ENCODE data around the gene TMBIM1. TPM values are rescaled to one million over a fixed set of nuclear protein-coding genes. Genes with fewer than 3 reads are reported as not detected.

Gene TMBIM1
- 100 to 1,000 TPM; 238 to 342 (median 275) TPM for total RNA-seq

- H3K27ac ChIP-seq, result peak within 1 kb of the TSS; percentile 94 to 99 (median 98)
- no peaks in the 10 kb centered on the region for H3K36me3 ChIP-seq
- peak within 1 kb of the TSS; percentile 65 to 93 (median 79) for H3K4me3 ChIP-seq
- WGBS, 2 donors, result 21 to 29% methylated on average over 7 to 9 of the region's 63 CpGs
- no peaks in the 10 kb centered on the region for H3K27me3 ChIP-seq
- peaks cover 52 to 93% (median 81%) of the 10 kb centered on the region in 3 donors for H3K4me1 ChIP-seq
- intact Hi-C loops (cut with DNase I), result loop anchor here (5.0 kb wide), 1 partner anchor 105 kb away; the partner anchor contains the start of gene CTDSP1
- DNase-seq, result no peak
- no peaks in the 10 kb centered on the region for H3K9me3 ChIP-seq
- peak in 3 of 4 donors; percentile 79 to 96 (median 92) for TF ChIP-seq POLR2A (IDR thresholded peaks at IDR 0.05)
- TF ChIP-seq, protein P1, sequence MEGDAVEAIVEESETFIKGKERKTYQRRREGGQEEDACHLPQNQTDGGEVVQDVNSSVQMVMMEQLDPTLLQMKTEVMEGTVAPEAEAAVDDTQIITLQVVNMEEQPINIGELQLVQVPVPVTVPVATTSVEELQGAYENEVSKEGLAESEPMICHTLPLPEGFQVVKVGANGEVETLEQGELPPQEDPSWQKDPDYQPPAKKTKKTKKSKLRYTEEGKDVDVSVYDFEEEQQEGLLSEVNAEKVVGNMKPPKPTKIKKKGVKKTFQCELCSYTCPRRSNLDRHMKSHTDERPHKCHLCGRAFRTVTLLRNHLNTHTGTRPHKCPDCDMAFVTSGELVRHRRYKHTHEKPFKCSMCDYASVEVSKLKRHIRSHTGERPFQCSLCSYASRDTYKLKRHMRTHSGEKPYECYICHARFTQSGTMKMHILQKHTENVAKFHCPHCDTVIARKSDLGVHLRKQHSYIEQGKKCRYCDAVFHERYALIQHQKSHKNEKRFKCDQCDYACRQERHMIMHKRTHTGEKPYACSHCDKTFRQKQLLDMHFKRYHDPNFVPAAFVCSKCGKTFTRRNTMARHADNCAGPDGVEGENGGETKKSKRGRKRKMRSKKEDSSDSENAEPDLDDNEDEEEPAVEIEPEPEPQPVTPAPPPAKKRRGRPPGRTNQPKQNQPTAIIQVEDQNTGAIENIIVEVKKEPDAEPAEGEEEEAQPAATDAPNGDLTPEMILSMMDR (IDR thresholded peaks at IDR 0.05), result peak; percentile 57 to 99 (median 97)
These were observed at the start of gene TMBIM1 for GRCh38 chr2:218292048-218293014. TSS of gene TMBIM1 (minus strand) at chr2:218292503. CDS start at chr2:218282141, 10,362 bp downstream.

DNA sequence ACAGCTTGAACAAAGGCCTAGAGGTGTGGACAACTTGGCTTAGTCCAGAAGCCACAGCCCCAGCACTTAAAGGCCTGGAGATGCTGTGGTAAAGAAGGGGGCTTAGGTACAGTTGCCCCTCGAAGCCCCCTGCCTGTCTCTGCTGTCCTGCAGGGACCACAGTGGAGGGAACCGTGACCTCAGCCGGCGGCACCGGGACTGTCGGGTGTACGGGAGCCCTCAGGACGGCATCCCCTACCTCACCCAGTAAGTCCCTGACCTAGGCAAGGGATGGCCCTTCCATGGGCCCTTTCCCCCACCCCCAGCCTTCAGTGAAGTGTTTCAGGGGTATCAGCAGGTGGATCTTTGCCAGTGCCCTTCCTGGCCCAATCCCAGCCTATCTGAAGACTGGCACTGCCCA is 49.1 kb upstream of the TMBIM1 start:
- TF ChIP-seq, protein P1 (IDR thresholded peaks at IDR 0.05), result no peak
- no peak for TF ChIP-seq POLR2A (IDR thresholded peaks at IDR 0.05)
- H3K9me3 ChIP-seq, result no peaks in the 10 kb centered on the region
- H3K4me1 ChIP-seq, result peaks cover 0 to 9% (median 0%) of the 10 kb centered on the region in 3 donors
- H3K27ac ChIP-seq, result no peak overlapping the region
- peaks cover 0 to 15% (median 0%) of the 10 kb centered on the region in 3 donors for H3K36me3 ChIP-seq
- WGBS, 2 donors, result 83 to 98% methylated on average over 7 to 8 of the region's 8 CpGs
- no peaks in the 10 kb centered on the region for H3K27me3 ChIP-seq
- intact Hi-C loops (cut with DNase I), result no loop called here
- DNase-seq, result no peak
- no peak overlapping the region for H3K4me3 ChIP-seq

- TF ChIP-seq POLR2A (IDR thresholded peaks at IDR 0.05), result no peak
- TF ChIP-seq, protein P1 (IDR thresholded peaks at IDR 0.05), result no peak
- Histone ChIP-seq H3K4me1 (peaks cover 0 to 9% (median 0%) of the 10 kb centered on the region in 3 donors), H3K27ac (no peak overlapping the region), H3K9me3 (no peaks in the 10 kb centered on the region), H3K27me3 (no peaks in the 10 kb centered on the region), H3K4me3 (no peak overlapping the region), H3K36me3 (peaks cover 0 to 15% (median 0%) of the 10 kb centered on the region in 3 donors)
- WGBS, 2 donors, result 88 to 94% methylated on average over 2 to 7 of the region's 9 CpGs
- intact Hi-C loops (cut with DNase I), result no loop called here
- no peak for DNase-seq
These were observed 48.4 kb upstream of the TMBIM1 start for GRCh38 chr2:218340656-218341055.

DNA sequence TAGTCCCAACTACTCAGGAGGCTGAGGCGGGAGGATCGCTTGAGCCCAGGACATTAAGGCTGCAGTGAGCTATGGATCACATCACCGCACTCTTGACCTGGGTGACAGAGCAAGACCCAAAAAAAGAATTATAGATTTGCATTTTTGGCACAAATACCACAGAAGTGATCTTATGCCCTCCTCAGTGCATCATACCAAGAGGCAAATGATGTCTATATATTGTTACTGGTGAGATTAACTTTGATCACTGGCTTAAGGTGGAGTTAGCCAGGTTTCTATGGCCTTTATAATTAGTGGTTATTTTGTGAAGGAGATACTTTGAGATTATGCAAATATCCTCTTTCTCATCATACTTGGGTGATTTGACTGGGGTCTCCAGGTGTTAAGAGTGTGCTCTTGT is 42.2 kb upstream of the TMBIM1 start:
- 86 to 96% methylated on average over 3 of the region's 3 CpGs for WGBS, 2 donors
- no peaks in the 10 kb centered on the region for H3K9me3 ChIP-seq
- H3K4me3 ChIP-seq, result no peak overlapping the region
- TF ChIP-seq POLR2A (IDR thresholded peaks at IDR 0.05), result no peak
- TF ChIP-seq, protein P1 (IDR thresholded peaks at IDR 0.05), result no peak
- no peak for DNase-seq
- intact Hi-C loops (cut with DNase I), result no loop called here
- peaks cover 0 to 22% (median 0%) of the 10 kb centered on the region in 3 donors for H3K4me1 ChIP-seq
- H3K36me3 ChIP-seq, result no peaks in the 10 kb centered on the region
- H3K27me3 ChIP-seq, result no peaks in the 10 kb centered on the region
- no peak overlapping the region for H3K27ac ChIP-seq

Measured in esophagus squamous epithelium (tissue), 5 donors.